MM.1S (cell line): ENCODE results near the gene BHLHE41.
A peak's percentile ranks its signal among the peaks of the same experiment; 100 is the strongest.

Experiments
- DNase-seq: peaks from one replicate; pipeline ENCODE4 v3.0.0-alpha.2; 2015
- H2AFZ ChIP-seq: fragments of 300-600 bp; sonication (generic); 2 replicates; pipeline ENCODE4 v1.6.0; 2016; ENCODE audit warnings: antibody characterized with exemption, low read length
- H3F3A ChIP-seq: fragments of 300-600 bp; sonication (generic); 2 replicates; pipeline ENCODE4 v1.6.1; 2016; ENCODE audit warnings: mild to moderate bottlenecking, antibody characterized with exemption, low read length, moderate library complexity, mixed read lengths; ENCODE audit not compliant: insufficient read depth
- H3K27ac ChIP-seq: fragments of 300-600 bp; sonication (generic); 2 replicates; pipeline ENCODE4 v1.5.1; 2016; ENCODE audit warnings: mild to moderate bottlenecking, low read length
- H3K27me3 ChIP-seq: fragments of 300-600 bp; sonication (generic); replicated peaks from 2 replicates; pipeline ENCODE4 v1.6.0; 2016; ENCODE audit warnings: low read length; ENCODE audit not compliant: insufficient read depth
- H3K36me3 ChIP-seq: fragments of 300-600 bp; sonication (generic); replicated peaks from 2 replicates; pipeline ENCODE4 v1.6.1; 2016; ENCODE audit warnings: mild to moderate bottlenecking, low read length, mixed read lengths; ENCODE audit not compliant: insufficient read depth
- H3K4me1 ChIP-seq: fragments of 300-600 bp; sonication (generic); 2 replicates; pipeline ENCODE4 v1.6.1; 2016; ENCODE audit warnings: low read length, mixed read lengths
- H3K4me2 ChIP-seq: fragments of 300-600 bp; sonication (generic); 2 replicates; pipeline ENCODE4 v1.6.0; 2016; ENCODE audit warnings: low read depth, low read length
- H3K4me3 ChIP-seq: fragments of 300-600 bp; sonication (generic); 2 replicates; pipeline ENCODE4 v1.5.1; 2016; ENCODE audit warnings: low read length, mixed read lengths
- H3K79me2 ChIP-seq: fragments of 300-600 bp; sonication (generic); 2 replicates; pipeline ENCODE4 v1.6.1; 2016; ENCODE audit warnings: mixed run types, low read length, mixed read lengths
- H3K9ac ChIP-seq: fragments of 300-600 bp; sonication (generic); 2 replicates; pipeline ENCODE4 v1.6.1; 2016; ENCODE audit warnings: low read length, mixed read lengths
- H3K9me2 ChIP-seq: fragments of 300-600 bp; sonication (generic); replicated peaks from 2 replicates; pipeline ENCODE4 v1.6.1; 2016; ENCODE audit warnings: mild to moderate bottlenecking, low read length, mixed read lengths; ENCODE audit not compliant: insufficient read depth
- H3K9me3 ChIP-seq: fragments of 300-600 bp; sonication (generic); replicated peaks from 2 replicates; pipeline ENCODE4 v1.6.1; 2016; ENCODE audit warnings: mild to moderate bottlenecking, low read length, mixed read lengths; ENCODE audit not compliant: insufficient read depth
- H4K20me1 ChIP-seq: fragments of 300-600 bp; sonication (generic); 2 replicates; pipeline ENCODE4 v1.6.1; 2016; ENCODE audit warnings: mild to moderate bottlenecking, low read length, moderate library complexity, mixed read lengths; ENCODE audit not compliant: insufficient read depth
- EZH2 ChIP-seq: fragments of 300-600 bp; sonication (generic); optimal IDR thresholded peaks from 2 replicates; pipeline ENCODE3; 2017; ENCODE audit warnings: low read depth, mild to moderate bottlenecking, antibody characterized with exemption, low read length, mixed read lengths
- EZH2phosphoT487 ChIP-seq: fragments of 300-600 bp; sonication (generic); IDR thresholded peaks from 2 replicates; pipeline ENCODE4 v1.6.1; 2018; ENCODE audit warnings: antibody characterized with exemption, low read length
- TF ChIP-seq, protein P1 (sequence below): fragments of 300-600 bp; sonication (generic); IDR thresholded peaks from 2 replicates; pipeline ENCODE4 v1.5.1; 2016; ENCODE audit warnings: antibody characterized with exemption, low read length, mixed read lengths

BHLHE41 gene

DNA sequence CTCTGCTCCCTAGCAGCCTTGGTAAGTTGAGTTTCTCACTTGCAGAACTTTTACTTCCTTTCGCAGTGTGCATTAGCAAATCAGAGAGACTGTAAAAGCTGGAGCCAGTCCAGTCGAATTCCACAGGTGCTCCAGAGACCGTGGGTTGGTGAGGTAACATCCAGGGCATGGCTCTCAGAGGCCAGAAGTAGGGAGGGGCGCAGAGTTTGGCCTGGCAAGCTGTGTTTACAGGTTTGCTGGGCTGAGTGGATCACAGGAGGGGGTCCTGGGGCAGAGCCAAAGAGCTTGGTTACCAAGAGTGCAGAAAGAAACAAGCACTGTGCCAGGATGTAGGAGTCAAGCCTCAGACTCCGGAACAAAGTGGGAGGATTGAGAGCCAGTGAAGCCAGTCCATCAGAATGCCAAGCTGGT, 10.2 kb upstream of the BHLHE41 start:
- Histone ChIP-seq H3K4me2 (peak overlapping the region; percentile 5; the same call in 1 of the 2 replicates), H3K36me3 (no peaks in the 10 kb centered on the region), H3K4me1 (peaks cover 16% of the 10 kb centered on the region), H3K79me2 (no peaks in the 10 kb centered on the region), H3F3A (no peaks in the 10 kb centered on the region), H2AFZ (no peak overlapping the region), H4K20me1 (no peaks in the 10 kb centered on the region), H3K27me3 (no peaks in the 10 kb centered on the region), H3K9me2 (no peaks in the 10 kb centered on the region), H3K27ac (no peak overlapping the region), H3K9ac (no peak overlapping the region), H3K9me3 (no peaks in the 10 kb centered on the region), H3K4me3 (no peak overlapping the region)
- TF ChIP-seq EZH2 (no peak), EZH2phosphoT487 (no peak)
- TF ChIP-seq, protein P1, sequence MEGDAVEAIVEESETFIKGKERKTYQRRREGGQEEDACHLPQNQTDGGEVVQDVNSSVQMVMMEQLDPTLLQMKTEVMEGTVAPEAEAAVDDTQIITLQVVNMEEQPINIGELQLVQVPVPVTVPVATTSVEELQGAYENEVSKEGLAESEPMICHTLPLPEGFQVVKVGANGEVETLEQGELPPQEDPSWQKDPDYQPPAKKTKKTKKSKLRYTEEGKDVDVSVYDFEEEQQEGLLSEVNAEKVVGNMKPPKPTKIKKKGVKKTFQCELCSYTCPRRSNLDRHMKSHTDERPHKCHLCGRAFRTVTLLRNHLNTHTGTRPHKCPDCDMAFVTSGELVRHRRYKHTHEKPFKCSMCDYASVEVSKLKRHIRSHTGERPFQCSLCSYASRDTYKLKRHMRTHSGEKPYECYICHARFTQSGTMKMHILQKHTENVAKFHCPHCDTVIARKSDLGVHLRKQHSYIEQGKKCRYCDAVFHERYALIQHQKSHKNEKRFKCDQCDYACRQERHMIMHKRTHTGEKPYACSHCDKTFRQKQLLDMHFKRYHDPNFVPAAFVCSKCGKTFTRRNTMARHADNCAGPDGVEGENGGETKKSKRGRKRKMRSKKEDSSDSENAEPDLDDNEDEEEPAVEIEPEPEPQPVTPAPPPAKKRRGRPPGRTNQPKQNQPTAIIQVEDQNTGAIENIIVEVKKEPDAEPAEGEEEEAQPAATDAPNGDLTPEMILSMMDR, result no peak
- no peak for DNase-seq

DNA sequence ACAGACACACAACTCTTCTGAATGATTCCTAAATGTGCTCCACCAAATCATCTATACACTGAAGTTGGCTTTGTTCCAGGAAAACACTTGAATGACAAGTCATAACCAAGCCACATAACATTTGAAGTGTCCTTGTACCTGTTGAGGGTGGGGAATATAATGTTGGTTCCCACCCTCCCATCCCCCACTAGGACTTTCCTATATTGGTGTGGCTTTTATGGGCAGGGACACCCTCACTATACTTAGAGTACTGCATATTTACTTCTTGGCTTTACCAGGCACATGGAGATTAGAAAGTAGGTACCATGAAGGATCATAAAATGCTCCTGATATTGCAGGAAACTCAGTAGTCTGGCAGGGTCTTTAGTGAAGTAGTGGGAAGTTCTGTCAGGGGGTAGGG, 9.7 kb upstream of the BHLHE41 start:
- Histone ChIP-seq H3K9me2 (no peaks in the 10 kb centered on the region), H3K36me3 (no peaks in the 10 kb centered on the region), H3K4me1 (peaks cover 16% of the 10 kb centered on the region), H3K27me3 (no peaks in the 10 kb centered on the region), H4K20me1 (no peaks in the 10 kb centered on the region), H3K9ac (no peak overlapping the region), H3K4me2 (no peak overlapping the region), H2AFZ (no peak overlapping the region), H3F3A (no peaks in the 10 kb centered on the region), H3K27ac (no peak overlapping the region), H3K79me2 (no peaks in the 10 kb centered on the region), H3K4me3 (no peak overlapping the region), H3K9me3 (no peaks in the 10 kb centered on the region)
- TF ChIP-seq, protein P1, result no peak
- TF ChIP-seq EZH2phosphoT487, result no peak
- no peak for TF ChIP-seq EZH2
- no peak for DNase-seq

DNA sequence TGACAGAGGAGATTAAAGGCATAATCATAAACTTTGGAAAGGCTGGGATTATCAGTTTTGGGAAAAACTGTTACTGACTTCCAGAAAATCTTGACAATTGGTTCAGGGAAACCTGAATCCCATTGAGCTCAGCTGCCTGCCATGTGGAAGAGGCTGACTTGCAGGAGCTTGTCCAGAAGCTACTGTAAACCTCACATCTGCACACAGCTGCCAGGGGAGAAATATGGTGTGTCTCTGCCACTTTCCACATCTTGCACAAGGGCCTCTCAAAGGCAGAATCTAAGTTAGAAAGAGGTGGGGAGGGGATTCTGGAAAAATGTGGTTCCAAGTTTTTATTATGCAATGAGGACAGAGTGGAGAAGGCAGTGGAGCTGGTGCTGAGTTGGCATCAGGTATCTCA, 8.7 kb upstream of the BHLHE41 start:
- Histone ChIP-seq H3K9me2 (no peaks in the 10 kb centered on the region), H3K4me2 (no peak overlapping the region), H3K27ac (no peak overlapping the region), H3K27me3 (no peaks in the 10 kb centered on the region), H2AFZ (no peak overlapping the region), H3K79me2 (no peaks in the 10 kb centered on the region), H3K9me3 (no peaks in the 10 kb centered on the region), H3F3A (no peaks in the 10 kb centered on the region), H3K9ac (no peak overlapping the region), H3K4me1 (peaks cover 16% of the 10 kb centered on the region), H3K4me3 (no peak overlapping the region), H3K36me3 (no peaks in the 10 kb centered on the region), H4K20me1 (no peaks in the 10 kb centered on the region)
- no peak for DNase-seq
- TF ChIP-seq EZH2, result no peak

DNA sequence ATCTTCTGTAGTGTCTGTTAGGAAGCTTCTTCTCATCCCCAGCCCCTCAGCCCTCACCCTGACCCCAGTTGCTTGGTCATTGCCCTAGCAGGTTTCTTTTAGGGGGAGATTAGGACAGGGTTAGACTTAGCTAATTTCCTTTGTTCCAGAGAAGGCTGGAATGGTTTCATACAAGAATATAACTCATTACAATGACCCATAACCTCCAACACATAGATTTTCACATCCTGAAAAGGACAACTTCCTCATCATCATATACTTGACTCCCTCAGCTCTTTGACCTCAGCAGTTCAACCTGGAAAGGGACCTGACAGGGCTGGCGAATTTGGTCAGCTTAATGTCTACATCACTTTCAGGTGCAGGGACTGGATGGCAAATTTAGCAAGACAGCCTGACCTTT, 8.0 kb upstream of the BHLHE41 start:
- H3K27me3 ChIP-seq, result no peaks in the 10 kb centered on the region
- no peaks in the 10 kb centered on the region for H3F3A ChIP-seq
- TF ChIP-seq EZH2phosphoT487 (no peak), EZH2 (no peak)
- TF ChIP-seq, protein P1, result no peak
- no peak overlapping the region for H2AFZ ChIP-seq
- no peaks in the 10 kb centered on the region for H3K36me3 ChIP-seq
- H3K9ac ChIP-seq, result no peak overlapping the region
- no peak overlapping the region for H3K4me2 ChIP-seq
- H3K27ac ChIP-seq, result no peak overlapping the region
- H3K4me1 ChIP-seq, result peaks cover 16% of the 10 kb centered on the region
- no peak overlapping the region for H3K4me3 ChIP-seq
- no peak for DNase-seq
- H3K9me2 ChIP-seq, result no peaks in the 10 kb centered on the region
- H3K9me3 ChIP-seq, result no peaks in the 10 kb centered on the region
- no peaks in the 10 kb centered on the region for H3K79me2 ChIP-seq
- no peaks in the 10 kb centered on the region for H4K20me1 ChIP-seq
